Epithelial cell of prostate (primary cell): ENCODE measurements around the gene KDM1A.
"Not testable (repeated sequence)": the region's sequence is repeated elsewhere in the genome, so short reads cannot be mapped to it uniquely, and the experiment has no call there.

Experiments
- DNase-seq: peaks from one replicate; pipeline ENCODE4 v3.0.0-alpha.2; 2011; ENCODE audit warnings: low read depth, low spot score
- H3K27ac ChIP-seq: fragments of 450-650 bp; 2 replicates; pipeline ENCODE4 v1.5.1; 2017; ENCODE audit warnings: mild to moderate bottlenecking

The KDM1A gene

DNA sequence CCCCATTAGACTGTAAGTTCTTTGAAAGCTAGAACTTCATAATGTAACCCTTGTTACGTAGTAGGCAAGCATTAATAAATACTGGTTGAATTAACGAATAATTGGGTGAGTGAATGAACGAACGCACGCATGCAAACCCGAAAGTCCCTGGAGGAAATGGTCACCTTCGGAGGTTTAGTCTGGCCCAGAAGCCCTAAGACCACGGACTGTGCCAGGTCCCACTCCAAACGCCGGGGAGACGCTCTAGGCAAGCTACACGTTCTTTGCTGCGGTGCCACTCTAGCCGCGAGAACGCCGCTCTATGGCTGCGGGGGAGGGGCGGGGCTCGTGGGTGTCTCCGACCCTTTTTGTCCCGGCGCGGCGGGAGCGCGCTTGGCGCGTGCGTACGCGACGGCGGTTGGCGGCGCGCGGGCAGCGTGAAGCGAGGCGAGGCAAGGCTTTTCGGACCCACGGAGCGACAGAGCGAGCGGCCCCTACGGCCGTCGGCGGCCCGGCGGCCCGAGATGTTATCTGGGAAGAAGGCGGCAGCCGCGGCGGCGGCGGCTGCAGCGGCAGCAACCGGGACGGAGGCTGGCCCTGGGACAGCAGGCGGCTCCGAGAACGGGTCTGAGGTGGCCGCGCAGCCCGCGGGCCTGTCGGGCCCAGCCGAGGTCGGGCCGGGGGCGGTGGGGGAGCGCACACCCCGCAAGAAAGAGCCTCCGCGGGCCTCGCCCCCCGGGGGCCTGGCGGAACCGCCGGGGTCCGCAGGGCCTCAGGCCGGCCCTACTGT is at the start of gene KDM1A:
TSS of gene KDM1A (plus strand) at position 375 of the 769 bp plus-strand sequence. CDS start at position 504, 129 bp downstream.
- peak; percentile 73 for DNase-seq
- peak within 1 kb of the TSS; percentile 60 for H3K27ac ChIP-seq

DNA sequence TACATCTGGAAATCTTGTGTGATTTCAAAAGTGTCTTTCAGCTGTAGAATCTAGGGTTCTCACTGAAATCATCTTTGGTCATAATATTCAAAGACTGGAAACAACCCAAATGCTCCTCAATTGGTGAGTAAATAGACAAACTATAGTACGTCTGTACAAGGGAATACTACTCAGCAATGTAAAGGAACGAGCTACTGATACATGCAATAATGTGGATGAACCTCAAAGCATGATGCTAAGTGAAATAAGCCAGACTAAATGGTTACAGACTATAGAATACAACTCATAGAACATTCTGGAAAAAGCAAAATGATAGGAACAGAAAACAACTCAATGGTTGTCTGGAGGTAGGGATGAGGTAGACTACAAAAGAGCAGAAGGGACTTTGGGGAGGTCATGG is 49.2 kb upstream of the KDM1A start:
- no peak overlapping the region for H3K27ac ChIP-seq
- DNase-seq = no peak

DNA sequence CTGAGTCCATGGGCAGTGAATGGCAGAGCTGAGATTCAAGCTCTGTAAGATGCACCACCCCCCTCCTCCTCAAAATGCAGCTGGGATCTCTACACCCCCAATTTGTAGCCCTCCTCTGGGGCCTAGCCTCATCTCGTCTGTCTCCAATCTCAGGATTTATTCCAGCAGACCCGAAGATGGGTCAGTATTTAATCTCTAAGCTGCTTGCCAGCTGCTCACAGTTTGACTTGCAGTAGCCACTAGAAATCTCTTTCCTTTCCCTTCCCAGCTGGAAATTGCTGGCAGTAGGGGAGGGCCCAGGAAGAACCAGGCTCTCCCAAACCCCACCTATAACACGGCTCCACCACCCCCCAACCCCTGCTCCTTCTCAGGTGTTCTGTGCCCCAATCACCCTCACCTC is 48.1 kb upstream of the KDM1A start:
- DNase-seq = no peak
- H3K27ac ChIP-seq = no peak overlapping the region

GRCh38 chr1:22971611-22972405 is 47.5 kb upstream of the KDM1A start:
- DNase-seq = no peak
- no peak overlapping the region for H3K27ac ChIP-seq

DNA sequence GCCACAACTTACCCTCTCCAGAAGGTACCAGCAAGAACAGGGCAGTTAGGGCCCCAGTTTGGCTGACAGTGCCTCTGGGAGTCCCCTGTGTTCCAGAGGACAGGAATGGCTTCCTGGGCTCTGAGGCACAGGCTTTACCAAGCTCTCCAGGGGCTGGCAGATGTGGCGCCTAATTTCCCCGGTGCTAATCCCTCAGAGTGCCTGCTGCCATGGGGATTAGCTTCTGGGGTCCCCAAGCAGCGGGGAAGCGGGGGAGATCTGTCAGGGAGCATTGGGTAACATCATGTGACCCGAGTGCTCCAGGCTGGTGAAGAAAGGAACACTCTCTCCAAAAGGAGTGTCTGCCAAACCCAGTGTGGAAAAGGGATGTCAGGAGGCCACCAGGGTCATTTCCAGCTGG is 46.5 kb upstream of the KDM1A start, which contains the start of gene LACTBL1:
TSS of gene LACTBL1 (minus strand) at position 107 of the 400 bp plus-strand sequence. CDS start 550 bp downstream, outside the sequence.
- no peak within 1 kb of the TSS for H3K27ac ChIP-seq
- no peak for DNase-seq

- no peak for DNase-seq
- no peak overlapping the region for H3K27ac ChIP-seq
These were observed 43.6 kb upstream of the KDM1A start for GRCh38 chr1:22975694-22976093.

DNA sequence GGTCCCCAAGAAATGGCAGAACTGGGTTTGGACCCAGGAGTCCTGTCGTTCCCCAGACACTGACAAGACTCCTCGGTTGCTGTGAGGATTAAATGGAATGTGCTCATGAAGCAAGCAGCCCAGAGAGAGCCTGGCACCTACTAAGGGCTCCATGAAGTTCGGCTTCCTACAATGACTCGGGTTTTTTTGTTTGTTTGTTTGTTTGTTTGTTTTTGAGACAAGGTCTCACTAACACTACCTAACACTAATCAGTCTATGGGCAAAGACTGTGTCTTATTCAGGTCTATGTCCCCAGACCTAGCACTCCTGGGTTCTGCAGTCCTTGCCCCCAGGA is 43.2 kb upstream of the KDM1A start:
- DNase-seq = no peak
- H3K27ac ChIP-seq = no peak overlapping the region

- H3K27ac ChIP-seq = peak overlapping the region; percentile 9
- DNase-seq = no peak
These were observed 42.6 kb upstream of the KDM1A start for GRCh38 chr1:22976461-22977243.

- H3K27ac ChIP-seq = peak overlapping the region; percentile 1
- no peak for DNase-seq
These were observed 41.0 kb upstream of the KDM1A start for GRCh38 chr1:22978299-22978698.

DNA sequence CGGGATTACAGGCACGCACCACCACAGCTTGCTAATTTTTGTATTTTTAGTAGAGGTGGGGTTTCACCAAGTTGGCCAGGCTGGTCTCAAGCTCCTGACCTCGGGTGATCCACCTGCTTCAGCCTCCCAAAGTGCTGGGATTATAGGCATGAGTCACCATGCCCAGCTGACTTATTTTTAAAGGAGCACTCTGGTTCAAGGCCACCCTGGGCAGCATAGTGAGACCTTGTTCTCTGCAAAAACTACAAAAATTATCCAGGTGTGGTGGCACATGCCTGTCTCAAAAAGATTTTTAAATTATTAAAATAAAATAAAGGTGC is 38.8 kb upstream of the KDM1A start:
- not testable (repeated sequence) for DNase-seq

GRCh38 chr1:22983944-22984343 is 35.3 kb upstream of the KDM1A start:
- DNase-seq = no peak
- H3K27ac ChIP-seq = no peak overlapping the region

More for the DNA sequence above, 38.8 kb upstream of the KDM1A start:
- not testable (repeated sequence) for H3K27ac ChIP-seq

DNA sequence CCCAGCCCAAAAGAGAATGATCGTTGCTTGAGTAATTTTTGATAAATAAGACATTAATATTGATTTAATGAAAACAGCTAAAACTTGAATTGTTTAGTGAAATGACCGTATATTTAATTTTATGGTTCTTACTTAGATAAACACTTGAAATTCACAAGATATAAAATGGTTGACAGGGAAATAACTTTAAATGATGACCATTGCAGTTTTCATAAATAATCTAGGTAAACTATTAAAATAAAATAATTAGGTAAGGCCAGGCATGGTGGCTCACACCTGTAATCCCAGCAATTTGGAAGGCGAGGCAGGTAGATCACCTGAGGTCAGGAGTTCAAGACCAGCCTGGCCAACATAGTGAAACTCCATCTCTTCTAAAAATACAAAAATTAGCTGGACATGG is 26.9 kb upstream of the KDM1A start:
- not testable (repeated sequence) for DNase-seq, H3K27ac ChIP-seq

DNA sequence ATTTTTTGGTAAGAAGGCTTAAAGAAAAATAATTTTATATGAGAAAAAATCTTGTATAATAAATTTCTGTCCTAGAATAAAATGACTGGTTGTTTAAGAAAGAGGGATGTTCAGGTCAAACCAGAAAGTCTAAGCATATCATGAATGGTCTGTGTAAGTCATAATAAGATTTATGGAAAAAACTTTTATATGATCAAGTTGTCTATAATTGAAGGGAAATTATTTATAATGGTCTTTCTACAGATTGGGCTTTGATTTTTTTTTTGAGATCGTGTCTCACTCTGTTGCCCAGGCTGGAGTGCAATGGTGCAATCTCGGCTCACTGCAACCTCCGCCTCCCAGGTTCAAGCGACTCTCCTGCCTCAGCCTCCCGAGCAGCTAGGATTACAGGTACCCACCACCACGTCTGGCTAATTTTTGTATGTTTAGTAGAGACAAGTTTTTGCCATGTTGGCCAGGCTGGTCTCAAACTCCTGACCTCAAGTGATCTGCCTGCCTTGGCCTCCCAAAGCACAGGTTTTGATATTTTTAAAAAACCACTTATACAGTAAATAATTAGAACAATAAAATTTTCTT is 26.0 kb upstream of the KDM1A start:
- H3K27ac ChIP-seq, DNase-seq: not testable (repeated sequence)

- DNase-seq = no peak
These were observed 23.5 kb upstream of the KDM1A start for GRCh38 chr1:22995774-22996173.

GRCh38 chr1:22997528-22997927 is 21.7 kb upstream of the KDM1A start:
- not testable (repeated sequence) for DNase-seq, H3K27ac ChIP-seq

More at GRCh38 chr1:22995774-22996173, 23.5 kb upstream of the KDM1A start:
- no peak overlapping the region for H3K27ac ChIP-seq

GRCh38 chr1:23000133-23000532 is 19.1 kb upstream of the KDM1A start:
- H3K27ac ChIP-seq, DNase-seq: not testable (repeated sequence)

DNA sequence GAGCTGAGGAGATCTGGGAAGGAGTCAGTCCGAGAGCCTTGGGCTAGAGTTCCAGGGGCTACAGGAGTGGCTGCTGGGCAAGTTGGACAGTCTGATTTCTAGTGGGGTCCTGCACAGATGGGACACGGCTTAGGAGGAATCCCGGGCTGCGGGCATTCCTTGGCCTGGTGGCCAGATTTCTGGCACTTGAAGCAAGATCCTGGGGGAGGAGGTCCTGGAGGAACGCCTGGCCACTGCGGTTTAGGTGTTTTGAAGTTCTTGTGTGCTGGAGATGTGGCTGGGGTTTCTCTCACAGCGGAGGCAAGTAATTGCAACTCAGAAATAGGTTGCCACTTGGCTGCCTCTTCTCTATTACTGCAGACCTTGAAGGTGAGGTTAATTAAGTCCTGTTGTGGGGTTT is 17.1 kb upstream of the KDM1A start:
- not testable (repeated sequence) for DNase-seq, H3K27ac ChIP-seq

GRCh38 chr1:23004112-23004511 is 15.2 kb upstream of the KDM1A start:
- no peak for DNase-seq
- H3K27ac ChIP-seq = no peak overlapping the region

DNA sequence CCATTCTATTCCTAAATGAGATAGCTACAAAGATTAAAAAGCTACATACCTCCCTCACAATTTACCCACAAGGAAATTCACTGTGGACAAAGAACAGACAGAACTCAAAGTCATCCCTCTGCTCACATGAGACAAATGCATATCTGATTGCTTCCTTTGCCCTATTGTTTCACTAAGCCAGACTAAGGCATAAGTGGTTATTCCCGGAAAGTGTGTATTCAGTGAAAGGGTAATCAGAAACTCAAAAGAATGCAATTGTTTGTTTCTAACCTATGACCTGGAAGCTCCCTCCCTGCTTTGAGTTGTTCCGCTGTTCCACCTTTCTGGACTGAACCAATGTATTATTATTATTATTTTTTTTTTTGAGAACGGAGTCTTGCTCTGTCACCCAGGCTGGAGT is 14.5 kb upstream of the KDM1A start:
- not testable (repeated sequence) for H3K27ac ChIP-seq, DNase-seq

GRCh38 chr1:23007106-23007505 is 12.2 kb upstream of the KDM1A start:
- H3K27ac ChIP-seq = no peak overlapping the region
- DNase-seq = no peak
